GM19468 (cell line): Measurements from ENCODE around the gene KIZ.
A peak's percentile ranks its signal among the peaks of the same experiment; 100 is the strongest.

Experiments used
- ATAC-seq: cut with Tn5 transposase; IDR thresholded peaks from one replicate; pipeline ENCODE4 v1.9.1; 2021; ENCODE audit warnings: mild to moderate bottlenecking, moderate library complexity, moderate number of reproducible peaks; ENCODE audit not compliant: unreplicated experiment; ENCODE audit errors: extremely low read depth

KIZ gene

GRCh38 chr20:21125849-21126580, at the start of gene KIZ:
TSS of gene KIZ (plus strand) at chr20:21126082. CDS start at chr20:21126116, 34 bp downstream.
- peak; percentile 97 for ATAC-seq

GRCh38 chr20:21077809-21078345, 48.0 kb upstream of the KIZ start:
- no peak for ATAC-seq

GRCh38 chr20:21082584-21082983, 43.3 kb upstream of the KIZ start:
- ATAC-seq = no peak

GRCh38 chr20:21083825-21084325, 42.0 kb upstream of the KIZ start:
- no peak for ATAC-seq

DNA sequence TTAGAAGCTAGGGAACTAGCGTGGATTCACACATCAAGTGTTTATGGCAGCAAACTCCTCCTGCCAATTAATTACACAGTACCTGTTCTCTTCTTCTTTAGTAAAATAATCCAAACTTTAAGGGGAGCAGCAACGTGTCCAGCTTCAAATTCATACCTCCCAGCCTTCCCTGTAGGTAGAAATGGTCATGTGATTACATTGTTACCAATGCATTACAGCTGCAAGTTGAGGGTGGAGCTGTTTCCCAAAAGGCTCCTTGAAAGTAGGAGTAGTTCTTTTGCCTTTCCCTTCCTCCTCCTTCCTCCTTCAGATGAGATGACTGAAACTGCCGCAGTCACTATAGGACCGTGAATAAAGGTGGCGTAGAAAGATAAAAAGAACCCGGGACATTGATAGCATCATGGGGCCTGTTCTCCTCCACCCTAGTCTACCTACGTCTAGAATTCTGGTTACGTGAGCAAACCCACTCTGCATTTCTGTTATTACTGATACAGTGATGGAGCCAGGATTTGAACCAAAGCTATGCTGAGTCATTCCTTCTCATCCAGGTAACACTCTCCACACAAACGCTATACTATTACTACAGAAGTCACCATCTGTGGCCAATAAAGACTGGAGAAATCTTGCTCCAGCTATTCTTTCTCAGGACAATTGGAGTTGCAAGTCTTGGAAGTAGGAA, 37.9 kb upstream of the KIZ start:
- ATAC-seq = no peak

DNA sequence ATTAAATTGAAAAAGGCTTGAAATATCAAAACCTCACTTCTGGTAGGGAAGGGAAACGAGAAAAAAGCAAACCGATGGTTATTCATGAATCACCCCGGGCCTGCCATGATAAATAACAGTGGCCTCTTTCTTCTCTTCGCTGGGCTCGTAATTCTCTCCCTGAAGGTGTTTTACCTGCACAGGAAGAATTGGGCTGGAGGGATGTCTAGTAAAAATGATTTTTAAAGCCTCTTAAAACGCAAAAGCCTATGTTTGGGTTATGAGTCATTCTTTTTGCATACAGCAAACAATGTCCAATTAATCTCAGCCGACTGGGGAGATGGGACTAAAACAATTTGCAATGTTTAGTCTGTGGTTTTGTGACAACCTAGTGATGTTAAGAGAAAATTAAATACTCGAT, 36.5 kb upstream of the KIZ start:
- no peak for ATAC-seq

GRCh38 chr20:21090111-21090618, 35.7 kb upstream of the KIZ start:
- ATAC-seq = no peak

DNA sequence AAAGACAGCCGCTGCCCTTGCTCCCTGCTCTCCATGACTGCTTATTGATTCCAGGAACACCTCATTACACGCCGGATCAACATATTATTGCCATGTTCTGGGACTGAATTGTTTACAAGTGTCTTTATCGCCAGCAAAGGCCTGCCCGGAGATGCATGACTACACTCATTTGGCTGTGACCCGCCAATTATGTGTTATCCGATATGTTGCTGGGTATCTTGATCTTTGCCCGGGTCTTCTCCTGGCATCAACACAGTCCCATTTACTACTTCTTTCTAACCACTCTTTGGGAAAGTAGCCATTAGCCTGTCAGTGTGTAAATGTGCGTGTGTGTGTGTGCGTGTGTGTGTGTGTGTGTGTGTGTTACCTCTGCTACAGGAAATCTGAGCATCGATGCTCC, 35.2 kb upstream of the KIZ start:
- ATAC-seq = no peak

DNA sequence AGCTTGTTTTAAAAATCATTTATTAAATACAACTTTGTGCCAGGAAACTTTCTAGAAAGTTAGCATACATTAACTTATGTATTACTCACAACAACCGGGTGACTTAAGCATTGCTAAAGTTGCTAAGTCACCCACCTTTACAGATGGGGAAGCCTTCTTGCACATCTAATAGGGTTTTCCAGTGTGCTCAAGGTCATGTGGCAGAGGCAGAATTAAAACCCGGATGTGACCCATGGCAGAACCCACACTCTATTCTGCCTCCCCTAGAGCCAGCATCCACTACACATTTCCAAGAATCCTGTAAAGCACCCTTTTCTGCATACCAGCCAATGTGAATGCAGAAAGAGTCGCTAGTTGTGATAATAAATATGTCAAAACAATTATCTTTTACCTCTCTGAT, 33.1 kb upstream of the KIZ start:
- ATAC-seq = no peak

DNA sequence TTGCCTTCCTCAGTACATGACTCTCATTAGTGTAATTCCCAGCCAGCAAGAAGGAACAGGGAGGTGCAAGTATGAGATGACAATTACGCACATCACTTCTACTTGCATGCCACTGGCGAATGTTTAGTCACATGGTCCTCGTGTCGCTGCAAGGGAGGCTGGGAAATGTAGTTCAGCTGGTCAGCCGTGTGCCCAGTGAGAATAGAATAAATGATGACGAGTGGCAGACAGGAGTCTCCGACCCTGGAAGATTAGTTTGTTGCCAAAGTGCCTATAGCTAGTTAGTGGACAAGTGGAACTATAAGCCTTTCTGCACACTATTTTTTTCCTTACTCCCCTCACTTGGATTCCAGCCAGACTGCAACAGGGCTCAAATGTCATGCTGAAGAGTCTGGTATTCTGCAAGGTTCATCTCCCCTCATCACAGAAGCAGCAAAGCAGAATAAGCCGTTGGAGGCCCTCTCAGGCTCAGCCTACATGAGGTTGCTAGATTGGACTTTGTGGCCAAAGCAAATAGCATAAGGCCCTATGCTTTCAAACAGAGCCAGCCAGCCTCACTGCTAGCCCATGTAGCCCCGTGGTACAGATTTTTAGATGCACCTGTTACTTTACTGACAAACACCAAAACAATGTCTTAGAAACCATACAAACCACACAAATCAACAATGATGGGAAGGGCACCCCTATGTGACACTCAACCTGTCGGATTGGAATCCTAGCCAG, 29.4 kb upstream of the KIZ start:
- ATAC-seq = no peak

DNA sequence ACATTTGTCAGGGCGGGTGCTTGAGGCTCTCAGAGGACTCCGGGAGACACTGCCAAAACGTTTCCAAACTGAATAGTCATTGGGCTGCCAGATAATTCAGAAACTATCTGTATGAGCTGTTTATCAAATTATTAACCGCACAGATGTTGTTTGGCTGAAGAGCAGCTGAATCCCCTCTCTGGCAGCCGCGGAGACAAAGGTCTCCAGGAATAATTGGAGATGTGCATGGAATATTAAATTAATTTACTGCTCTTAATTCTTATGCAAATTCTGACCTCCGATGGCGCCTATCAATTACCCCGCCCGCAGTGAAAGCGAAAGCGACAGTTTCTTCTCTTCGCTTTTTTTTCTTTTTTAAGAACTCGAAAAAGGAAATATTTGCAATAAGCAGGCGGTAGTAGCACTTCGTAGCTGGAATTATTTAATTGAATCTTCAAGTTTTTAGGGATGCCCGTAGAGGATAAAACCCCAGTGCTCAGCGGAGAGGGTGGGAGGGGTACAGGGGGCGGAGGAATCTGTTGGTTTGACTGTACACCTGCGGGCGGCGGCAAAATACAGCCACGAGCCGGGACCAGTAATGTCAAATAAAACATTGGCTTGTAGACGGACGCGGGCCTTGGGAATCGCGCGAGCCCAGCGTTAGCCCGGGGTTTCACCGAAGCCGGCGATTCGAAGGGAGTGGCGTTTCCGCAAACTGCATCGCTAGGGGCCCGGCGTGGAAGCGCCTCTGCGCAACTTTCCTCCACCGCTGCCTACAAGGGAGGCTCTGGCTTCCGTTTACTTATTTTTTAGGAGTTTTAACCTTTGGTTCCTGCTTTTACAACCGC, 25.9 kb upstream of the KIZ start:
- no peak for ATAC-seq

- no peak for ATAC-seq
These were observed 25.1 kb upstream of the KIZ start for GRCh38 chr20:21100578-21101452.

DNA sequence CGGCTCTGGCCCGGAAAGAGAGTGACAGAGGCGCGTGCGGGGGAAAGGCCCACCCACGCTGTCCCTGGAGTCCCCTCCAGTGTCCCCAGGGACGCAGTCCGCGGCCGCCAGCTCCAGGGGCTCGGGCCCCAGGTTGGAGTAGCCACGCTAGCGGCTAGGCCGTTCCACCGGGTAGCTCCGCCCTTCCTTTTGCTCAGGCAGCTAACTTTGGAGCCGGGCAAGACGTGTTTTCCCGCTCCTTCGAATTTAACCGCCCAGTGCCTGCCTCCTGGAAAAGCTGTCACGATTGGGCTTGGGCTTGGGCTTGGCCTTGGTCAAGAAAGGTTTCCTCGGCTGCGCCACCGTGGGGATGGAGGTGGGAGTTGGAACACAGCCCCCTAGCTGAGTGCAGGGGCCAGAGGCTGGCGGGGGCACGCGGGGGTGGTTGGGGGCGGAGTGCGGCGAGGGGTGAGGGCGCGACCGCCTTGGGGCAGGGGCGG, 24.4 kb upstream of the KIZ start:
- no peak for ATAC-seq

DNA sequence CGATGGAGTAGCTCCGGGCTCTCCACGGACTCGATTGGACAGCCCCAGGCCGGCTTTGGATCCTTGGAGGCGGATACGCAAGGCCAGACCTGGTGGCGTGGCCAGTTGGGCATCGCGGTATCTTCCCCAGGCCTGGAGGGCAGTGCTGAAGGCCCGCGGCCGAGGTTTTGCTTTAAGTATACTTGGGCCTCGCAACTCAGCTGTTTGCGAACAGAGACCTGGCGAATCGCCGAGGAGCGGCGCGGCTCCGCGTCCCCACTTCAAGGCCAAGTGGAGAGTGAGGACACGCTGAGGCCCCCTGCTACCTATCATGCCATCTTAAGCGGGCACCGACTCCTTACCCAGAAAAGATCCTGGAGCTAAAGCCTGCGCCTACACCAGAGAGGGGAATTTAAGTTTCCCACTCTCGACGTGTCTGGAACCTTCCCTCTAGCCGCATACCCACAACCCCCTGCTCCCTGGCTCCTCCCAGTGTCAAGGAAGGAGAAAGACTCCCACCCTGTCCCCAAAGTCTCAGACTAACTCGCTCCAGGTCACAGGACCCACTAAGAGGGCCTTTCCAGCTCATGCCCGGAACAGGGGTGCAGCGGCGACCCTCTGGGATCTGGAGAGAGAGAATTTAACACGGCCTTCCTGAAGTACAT, 23.8 kb upstream of the KIZ start:
- no peak for ATAC-seq

GRCh38 chr20:21102603-21103311, 23.1 kb upstream of the KIZ start:
- peak; percentile 22 for ATAC-seq

DNA sequence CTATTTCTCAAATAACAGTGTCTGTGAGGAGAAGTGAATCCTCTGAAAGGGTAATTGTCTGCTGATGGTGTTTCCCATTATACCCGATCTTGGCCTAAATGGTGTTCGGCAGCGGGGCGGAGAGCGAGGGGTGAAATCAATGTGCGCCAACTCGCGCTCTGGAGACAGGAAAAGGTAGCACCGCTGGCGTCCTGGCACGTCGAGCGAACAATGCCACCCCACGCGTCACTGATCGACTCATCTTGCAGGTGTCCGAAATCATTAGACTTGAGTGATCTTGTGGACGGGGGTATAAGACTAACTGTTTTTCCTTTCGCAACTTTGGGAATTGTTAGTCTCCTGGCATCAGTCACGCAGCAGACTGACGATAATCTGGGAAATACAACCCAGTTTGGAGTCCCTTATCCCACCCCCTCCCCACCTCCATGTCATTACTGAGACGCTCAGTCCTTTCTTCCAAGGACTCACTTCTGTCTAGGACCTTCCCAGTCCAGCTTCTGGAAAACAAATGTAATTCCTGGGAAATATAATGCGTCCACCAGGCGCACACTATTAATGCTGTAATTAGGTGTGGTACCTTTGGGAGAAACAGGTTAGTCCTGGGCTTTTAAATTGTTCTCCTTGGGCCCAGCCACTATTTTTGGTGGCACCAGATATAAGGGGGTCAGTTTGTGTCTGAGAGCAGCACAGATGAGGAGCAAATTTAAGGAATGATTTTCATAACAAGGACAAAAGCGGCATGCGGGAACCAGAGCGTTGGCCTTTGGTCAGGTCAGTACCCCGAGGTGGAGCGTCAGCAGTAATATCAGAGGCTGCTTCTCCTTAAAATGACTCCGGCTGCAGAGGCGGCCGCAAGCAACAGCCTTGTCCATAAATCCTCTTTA, 22.1 kb upstream of the KIZ start:
- ATAC-seq = no peak

GRCh38 chr20:21104466-21104761, 21.5 kb upstream of the KIZ start:
- no peak for ATAC-seq
